ENCODE data around the gene SVBP. TPM values are rescaled to one million over a fixed set of nuclear protein-coding genes. Genes with fewer than 3 reads are reported as not detected.

SVBP gene
- total RNA-seq, 1 donor = 17.3 TPM

DNA sequence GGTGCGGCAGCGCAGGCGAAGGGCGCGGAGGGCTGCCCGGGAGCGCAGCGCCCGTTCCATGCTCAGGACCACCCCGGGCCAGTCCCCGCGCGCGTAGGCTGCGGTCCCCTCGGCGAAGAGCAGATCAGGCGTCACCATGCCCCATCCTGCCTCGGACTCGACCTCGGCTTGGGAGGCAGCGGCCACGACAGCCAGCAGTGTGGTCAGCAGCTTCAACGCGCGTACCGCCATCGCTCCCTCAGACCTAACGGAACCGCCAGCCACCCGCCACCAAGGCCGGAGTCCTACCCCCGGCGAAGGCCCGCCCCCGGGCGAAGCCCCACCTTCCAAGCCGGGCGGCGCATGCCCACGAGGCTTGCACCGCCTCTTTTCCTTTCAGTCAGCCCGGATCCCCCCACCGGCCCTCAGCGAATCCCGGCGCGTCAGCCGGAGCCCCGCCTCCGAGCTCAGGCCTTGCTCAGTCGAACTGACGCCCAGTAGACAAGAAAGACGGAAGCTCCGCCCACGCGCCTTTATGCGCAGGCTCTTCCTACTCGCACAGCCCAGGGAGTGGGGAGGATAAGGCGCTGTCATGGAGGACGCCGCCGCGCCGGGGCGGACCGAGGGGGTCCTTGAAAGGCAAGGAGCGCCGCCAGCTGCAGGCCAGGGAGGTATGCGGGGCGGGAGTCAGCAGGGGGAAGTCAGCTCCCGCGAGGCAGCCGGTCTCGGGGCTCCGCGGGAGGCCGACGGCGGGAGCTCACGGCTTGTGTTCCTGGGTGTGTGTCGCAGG lies 50.3 kb downstream of the SVBP start, which contains the start of the genes C1orf50 and P3H1:
Gene C1orf50 (plus strand): TSS at position 509 of the 769 bp plus-strand sequence. CDS start 63 bp downstream, at position 572.
Gene P3H1 (minus strand): TSS at position 288 of the 769 bp plus-strand sequence. CDS start 57 bp downstream, at position 231.
- DNase-seq (ENCODE audit: low read depth) = peak; percentile 99
- H3K4me3 ChIP-seq (ENCODE audit: low read depth, low read length) = peak within 1 kb of the TSS; percentile 100
- TF ChIP-seq, protein P1, sequence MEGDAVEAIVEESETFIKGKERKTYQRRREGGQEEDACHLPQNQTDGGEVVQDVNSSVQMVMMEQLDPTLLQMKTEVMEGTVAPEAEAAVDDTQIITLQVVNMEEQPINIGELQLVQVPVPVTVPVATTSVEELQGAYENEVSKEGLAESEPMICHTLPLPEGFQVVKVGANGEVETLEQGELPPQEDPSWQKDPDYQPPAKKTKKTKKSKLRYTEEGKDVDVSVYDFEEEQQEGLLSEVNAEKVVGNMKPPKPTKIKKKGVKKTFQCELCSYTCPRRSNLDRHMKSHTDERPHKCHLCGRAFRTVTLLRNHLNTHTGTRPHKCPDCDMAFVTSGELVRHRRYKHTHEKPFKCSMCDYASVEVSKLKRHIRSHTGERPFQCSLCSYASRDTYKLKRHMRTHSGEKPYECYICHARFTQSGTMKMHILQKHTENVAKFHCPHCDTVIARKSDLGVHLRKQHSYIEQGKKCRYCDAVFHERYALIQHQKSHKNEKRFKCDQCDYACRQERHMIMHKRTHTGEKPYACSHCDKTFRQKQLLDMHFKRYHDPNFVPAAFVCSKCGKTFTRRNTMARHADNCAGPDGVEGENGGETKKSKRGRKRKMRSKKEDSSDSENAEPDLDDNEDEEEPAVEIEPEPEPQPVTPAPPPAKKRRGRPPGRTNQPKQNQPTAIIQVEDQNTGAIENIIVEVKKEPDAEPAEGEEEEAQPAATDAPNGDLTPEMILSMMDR (IDR thresholded peaks at IDR 0.05; ENCODE audit: insufficient read depth, low read depth, low read length) = no peak

DNA sequence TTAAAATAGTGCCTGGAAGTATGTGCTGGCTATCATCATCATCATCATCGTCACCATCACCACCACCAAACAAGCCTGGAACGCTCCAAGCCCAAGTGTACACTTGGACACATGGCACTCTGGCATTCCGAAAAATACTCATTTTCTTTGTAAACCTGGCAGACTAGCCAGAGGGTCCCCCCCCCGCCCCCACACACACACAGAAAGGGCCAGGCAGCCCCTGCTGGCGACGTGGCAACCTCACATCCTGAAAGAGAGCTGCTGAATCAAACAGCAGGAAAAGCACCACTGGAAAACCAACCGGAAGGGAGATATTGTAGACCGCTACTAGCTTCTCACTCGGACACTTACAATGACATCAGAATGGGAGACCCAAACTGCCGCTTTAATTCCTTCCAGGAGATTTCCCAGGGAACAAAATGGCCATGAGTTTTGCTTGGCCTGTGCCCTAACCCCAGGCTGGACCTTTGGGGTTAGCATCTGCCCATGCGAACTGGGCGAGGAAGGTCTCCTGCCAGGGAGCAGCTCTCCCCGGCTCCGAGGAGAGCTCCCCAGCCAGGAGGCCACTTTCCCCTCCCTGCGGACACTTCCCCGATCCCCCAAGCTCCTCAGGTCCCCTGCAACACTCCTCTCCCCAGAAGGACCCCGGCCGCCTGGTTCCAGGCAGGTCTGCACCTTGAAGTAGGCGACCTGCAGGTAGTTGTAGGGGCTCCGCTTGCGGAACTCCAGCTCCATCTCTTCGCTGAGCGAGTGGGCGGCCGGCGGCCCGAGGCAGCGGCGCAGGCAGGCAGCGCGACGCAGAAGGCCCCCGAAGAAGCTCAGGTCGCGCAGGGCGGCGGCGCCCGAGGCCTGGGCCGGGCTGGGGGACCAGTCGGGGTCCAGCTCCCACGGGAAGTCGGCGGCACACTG lies 51.1 kb downstream of the SVBP start:
- H3K4me3 ChIP-seq (ENCODE audit: low read depth, low read length) = peak overlapping the region; percentile 100
- peak; percentile 89 for DNase-seq (ENCODE audit: low read depth)
- TF ChIP-seq, protein P1 (IDR thresholded peaks at IDR 0.05; ENCODE audit: insufficient read depth, low read depth, low read length) = peak; percentile 65

DNA sequence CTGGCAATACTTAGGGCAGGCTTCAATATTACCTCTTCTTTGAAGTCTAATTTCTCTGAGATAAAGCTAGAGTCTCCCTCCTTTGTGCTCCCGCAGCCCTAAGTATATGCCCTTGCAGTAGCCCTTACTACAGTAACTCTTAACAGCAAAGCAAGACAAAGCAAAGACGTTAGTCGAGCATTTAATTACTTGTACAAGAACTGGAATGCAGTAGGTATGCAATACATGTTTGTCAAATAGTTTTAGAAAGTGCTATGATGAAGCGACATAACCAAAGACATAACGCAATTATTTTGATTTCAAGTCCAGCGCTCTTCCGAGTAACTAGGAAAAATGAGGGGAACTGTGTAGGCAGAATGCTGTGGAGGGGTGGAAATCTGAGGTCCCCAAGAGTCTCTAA lies 51.9 kb downstream of the SVBP start:
- peak; percentile 26 for DNase-seq (ENCODE audit: low read depth)

DNA sequence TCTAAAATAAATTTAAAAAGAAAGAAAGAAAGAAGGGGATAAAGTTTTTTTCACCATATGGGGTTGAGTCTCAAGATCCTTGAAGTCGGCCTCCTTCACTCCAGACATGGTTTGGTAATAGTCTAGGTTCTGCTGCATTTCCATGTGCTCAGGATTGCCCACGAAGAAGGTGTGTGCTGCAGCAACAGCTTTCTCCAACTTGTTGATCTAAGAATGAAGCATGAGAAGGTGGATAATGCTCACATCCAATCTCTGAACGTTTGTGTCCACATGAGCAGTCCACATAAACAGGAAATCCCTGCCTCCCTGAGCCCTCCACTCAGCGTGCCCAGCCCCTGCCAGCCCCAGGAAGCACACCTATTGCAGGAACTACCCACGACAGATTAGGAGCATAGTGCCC lies 54.9 kb downstream of the SVBP start:
- DNase-seq (ENCODE audit: low read depth) = no peak
- TF ChIP-seq, protein P1 (IDR thresholded peaks at IDR 0.05; ENCODE audit: insufficient read depth, low read depth, low read length) = no peak

More for the DNA sequence above, 51.9 kb downstream of the SVBP start:
- TF ChIP-seq, protein P1 (IDR thresholded peaks at IDR 0.05; ENCODE audit: insufficient read depth, low read depth, low read length) = no peak
- peak overlapping the region; percentile 100 for H3K4me3 ChIP-seq (ENCODE audit: low read depth, low read length)

DNA sequence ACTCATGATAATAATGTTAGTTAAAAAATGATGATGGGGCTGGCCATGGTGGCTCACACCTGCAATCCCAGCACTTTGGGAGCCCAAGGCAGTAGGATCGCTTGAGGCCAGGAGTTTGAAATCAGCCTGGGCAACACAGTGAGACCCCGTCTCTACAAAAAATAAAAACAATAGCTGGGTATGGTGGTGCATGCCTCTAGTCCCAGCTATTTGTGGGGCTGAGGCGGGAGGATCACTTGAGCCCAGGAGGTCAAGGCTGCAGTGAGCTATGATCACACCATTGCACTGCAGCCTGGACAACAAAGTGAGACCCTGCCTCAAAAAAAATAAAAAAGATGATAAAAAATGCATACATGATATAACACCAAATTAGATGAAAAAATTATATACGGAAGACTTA lies 55.6 kb downstream of the SVBP start:
- TF ChIP-seq, protein P1 (IDR thresholded peaks at IDR 0.05; ENCODE audit: insufficient read depth, low read depth, low read length) = no peak
- no peak overlapping the region for H3K4me3 ChIP-seq (ENCODE audit: low read depth, low read length)
- no peak for DNase-seq (ENCODE audit: low read depth)

More for the DNA sequence above, 54.9 kb downstream of the SVBP start:
- H3K4me3 ChIP-seq (ENCODE audit: low read depth, low read length) = no peak overlapping the region

DNA sequence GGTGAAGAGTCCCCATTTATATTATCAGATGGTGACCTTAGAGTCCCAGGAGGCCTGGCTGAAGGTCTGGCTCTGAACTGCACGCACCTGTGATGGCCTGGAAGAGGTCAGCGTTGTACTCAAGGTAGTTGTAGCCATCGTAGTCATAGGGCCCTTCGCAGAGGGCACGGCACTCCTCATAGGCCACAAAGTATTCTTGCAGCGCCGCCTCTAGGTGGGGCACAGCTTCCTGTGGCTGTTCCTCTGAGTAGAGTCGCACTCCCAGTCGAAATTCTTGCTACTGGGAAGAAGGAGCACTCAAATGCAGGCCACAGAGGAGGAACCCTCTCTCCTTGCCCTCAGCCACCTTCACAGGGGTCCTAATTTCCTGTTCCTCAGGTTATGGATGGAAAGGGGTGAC lies 58.1 kb downstream of the SVBP start:
- TF ChIP-seq, protein P1 (IDR thresholded peaks at IDR 0.05; ENCODE audit: insufficient read depth, low read depth, low read length) = no peak
- no peak for DNase-seq (ENCODE audit: low read depth)
- H3K4me3 ChIP-seq (ENCODE audit: low read depth, low read length) = no peak overlapping the region

Measured in fibroblast of villous mesenchyme (primary cell).